HG03280 (cell line): ENCODE results near the gene SLC38A1.
"Not testable (repeated sequence)": the region's sequence is repeated elsewhere in the genome, so short reads cannot be mapped to it uniquely, and the experiment has no call there.

ENCODE experiments used
- ATAC-seq: cut with Tn5 transposase; IDR thresholded peaks from one replicate; pipeline ENCODE4 v1.9.1; 2021; ENCODE audit warnings: mild to moderate bottlenecking, moderate library complexity; ENCODE audit not compliant: unreplicated experiment

Gene SLC38A1

DNA sequence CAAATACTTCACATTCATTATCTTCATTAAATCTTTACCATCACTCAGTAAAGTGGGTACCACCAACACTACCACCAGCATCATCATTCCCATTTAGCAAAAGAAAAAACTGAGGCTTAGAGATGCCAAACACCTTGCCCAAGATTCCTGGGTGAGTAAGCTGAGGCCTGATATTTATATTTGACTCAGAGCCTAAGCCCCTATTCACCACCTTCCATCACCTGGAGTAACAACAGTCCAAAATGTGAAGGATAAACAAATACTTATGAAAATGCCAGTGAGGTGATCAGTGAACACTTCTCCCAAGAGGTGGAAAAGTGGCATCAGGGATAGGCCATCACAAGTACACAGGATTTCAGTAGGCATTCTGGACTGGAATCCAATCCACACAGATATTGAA lies 3.7 kb downstream of the SLC38A1 start:
- ATAC-seq, result no peak

DNA sequence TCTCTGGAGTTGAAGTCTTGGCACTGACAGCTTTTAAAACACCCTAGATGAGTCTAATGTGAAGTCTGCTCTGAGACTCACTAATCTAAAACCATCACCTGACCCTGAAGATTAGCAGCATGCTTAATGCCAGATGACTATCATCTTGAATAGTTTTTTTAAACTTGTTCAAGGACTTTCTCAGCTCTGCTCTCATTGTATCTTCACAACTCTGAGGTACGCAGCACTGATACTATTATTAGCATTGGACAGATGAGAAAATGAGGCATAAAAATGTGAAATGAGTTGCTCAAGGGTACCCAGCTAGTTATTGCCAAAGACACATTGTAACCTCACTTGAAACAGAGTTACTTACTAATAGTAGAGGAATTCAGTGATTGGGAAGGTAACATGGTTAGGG lies 4.8 kb downstream of the SLC38A1 start:
- no peak for ATAC-seq

DNA sequence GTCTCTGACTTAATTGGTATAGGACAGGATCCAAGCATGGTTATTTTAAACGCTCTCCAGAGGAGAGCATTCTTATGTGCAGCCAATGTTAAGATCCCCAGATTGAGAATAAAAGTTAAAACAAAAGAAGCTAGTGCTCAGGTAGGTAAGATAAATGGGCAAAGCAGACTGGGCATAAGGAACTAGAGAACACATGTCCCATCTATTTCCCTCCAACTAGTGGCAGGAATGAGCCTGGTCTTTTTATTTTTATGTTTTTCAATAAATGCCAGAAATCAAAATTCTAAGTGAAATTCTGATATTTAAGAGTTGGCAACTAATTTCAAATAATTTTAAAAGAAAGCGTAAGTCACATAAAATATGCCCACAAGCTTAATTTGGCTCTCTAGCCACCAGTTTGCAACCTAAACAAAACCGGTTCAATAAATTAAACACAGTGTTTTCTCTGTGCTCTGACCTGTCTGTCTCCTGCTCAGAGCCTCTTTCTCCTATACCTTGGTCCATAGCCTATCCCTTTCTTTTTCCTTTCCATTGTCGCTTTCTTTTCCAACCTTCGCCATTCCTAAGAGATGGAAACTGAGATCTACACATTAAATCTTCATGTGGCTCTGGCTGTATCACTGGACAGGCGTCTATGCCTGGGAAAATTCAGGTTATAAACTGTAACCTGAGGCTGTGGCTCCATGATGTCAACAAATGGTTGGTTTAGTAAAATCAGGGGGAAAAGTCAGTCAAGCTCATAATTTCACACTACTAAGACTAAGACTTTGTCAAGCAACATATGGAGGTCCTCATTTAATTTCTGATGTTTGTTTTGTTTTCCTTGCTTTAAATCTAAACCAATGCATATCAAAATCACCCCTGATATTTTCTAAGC lies 5.5 kb downstream of the SLC38A1 start:
- no peak for ATAC-seq

DNA sequence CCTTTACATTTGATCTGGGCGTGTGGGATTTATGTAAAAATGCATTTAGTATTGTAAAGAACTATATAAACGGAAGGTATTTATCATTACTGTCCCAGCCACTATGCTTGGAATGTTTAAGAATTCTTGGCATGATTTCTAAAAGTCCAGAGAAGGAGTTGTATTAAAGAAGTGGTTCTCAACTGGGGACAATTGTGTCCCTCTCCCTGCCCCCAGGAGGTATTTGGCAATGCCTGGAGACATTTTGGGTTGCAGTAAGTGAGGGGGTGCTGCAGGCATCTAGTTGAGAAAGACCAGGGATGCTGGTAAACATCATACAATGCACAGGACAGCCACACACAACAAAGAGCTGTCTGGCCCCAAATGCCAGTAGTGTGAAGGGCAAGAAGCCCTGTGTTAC lies 7.2 kb downstream of the SLC38A1 start:
- ATAC-seq, result no peak

DNA sequence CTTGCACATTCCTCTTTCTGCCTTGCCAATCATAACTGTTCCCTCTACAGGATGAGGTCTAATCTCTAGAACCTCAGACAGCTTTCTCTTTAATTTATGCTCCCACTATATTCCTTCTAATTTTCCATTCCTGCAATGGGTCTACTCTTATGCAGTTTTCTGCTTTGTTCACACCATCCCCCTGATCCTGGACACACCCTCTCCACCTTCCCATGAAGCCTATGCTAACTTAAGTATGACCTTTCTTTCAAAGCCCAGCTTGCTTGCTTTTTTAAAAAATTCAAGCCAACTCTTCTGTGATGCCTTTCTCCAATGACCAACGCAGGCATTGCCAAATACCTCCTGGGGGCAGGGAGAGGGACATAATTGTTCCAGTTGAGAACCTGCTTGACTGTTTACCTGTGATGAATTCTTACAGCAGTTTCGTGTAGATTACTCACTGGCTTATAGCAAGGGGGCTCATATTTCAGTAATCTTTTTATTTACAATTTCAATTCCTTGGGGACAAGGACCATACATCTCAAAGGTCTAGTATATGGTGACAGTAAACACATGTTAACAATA lies 7.8 kb downstream of the SLC38A1 start:
- no peak for ATAC-seq

DNA sequence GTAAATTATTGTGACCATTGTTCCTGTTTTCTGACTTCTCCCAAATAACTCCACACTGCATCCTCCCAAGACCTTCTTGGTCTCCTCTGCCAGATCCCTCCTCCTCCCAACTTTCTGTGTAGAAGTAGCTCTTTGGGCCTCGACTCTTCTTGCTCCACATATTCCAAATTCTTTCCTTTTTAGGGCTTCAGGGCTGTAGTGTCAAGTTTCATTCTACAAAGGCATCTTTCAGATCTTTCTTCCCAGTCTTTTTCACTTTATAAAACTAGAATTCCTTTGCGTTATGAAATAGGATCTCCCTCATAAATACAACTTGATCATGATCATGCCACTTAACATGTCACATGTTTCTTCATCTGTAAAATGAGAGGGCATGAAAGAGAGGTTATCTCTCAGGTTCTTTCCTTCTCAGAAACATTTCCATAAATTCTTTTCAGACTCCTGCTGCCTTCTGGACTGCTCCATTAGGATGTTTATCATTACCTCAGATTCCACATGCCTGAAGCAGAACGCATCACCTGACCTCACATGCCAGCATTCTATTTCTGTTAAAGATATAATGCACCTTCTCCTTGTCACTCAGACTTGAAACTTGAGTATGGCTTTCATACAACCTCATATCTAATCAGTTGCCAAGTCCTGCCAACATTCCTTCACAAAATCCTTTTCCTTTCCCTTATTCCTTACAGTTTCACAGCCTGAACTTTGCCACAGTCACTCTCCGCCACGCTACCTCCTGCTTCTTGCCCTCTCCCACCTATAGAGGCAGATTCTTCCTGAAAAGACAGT lies 8.5 kb downstream of the SLC38A1 start:
- no peak for ATAC-seq

DNA sequence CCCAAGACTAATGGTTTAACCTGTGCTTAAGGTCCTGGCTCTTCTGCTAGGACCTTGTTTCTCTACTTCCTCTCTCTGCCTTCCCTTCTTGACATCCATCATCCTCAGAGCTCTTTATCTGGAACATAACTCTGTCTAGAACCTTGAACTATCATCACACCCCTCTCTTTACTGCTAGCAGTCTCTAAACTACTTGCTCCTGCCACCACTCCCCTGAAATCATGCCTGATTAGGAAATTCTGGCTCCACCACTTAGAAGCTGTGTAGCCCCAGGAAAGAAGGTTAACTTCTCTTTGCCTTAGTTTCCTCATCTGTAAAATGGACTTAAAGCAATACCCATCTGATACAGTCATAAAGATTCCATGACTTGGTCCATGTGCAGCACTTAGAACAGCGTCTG lies 9.1 kb downstream of the SLC38A1 start:
- no peak for ATAC-seq

DNA sequence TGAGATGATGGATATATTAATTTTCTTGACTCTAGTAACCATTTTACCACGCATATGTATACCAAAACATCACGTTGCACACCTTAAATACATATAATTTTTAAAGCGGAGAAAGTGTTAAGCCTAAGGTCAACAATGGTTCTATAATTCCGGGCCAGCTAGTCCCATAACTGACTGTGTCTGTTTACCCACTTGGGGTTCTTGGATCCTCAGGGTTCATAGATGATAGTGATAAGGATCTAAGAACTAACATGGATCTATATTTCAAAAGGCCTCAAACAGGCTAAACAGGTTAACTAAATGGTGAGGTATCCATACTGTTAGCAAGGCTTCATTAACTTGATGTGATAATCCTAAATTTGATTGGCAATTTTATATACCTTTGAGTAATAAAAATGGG lies 9.8 kb downstream of the SLC38A1 start:
- no peak for ATAC-seq

DNA sequence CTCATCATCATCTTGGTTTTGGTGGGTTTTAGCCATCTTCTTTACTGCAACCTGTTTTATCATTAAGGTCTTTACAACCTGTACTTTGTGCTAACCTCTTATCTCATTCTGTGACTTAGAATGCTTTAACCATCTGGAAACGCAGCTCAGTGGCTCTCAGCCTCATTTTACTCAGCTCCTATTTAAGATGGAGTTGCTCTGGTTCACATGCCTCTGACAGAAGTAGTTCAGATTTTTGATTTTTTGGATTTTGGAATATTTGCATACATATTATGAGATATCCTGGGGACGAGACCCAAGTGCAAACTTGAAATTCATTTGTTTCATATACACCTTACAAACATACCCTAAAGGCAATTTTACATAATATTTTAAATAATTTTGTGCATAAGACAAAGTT lies 10.7 kb downstream of the SLC38A1 start:
- ATAC-seq, result no peak

DNA sequence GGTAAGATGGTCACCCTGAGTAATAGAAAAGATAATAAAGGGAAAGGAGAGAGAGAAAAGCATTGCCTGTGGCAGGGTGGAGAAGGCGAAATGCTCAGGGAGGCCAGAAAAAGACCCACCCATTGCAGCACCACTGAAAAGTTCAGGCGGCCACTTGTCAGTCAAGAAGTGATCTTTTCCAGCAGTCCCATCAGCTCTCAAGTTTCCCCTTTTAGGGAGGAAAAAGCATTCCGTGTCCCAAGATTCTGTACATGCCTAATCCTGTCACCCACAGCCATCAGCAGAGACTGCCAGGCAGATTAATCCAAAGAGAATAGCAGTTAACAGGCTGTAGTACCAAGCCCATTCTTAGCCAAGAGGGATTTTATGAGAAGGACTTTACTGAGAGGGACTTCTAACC lies 11.9 kb downstream of the SLC38A1 start:
- ATAC-seq, result no peak

DNA sequence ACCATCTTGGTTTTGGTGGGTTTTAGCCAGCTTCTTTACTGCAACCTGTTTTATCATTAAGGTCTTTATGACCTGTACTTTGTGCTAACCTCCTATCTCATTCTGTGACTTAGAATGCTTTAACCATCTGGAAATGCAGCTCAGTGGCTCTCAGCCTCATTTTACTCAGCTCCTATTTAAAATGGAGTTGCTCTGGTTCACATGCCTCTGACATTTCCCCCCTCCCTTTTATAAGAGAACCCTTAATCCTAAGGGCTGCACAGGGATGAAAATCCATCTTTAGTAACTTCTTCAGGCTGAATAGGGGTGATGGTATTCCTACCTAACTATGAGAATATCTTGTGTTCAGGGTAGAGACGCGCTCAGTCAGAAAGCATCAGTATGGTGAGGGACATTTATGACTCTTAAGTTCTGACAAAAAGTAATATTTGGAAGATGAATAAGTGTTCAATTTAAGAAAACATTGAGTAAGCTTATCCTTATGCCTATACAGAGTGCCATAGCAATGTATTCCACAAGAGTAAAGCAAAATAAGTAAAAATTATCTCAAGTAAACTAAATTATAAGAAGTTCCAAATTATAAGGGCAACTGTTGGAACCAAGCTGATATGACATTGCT lies 15.2 kb downstream of the SLC38A1 start:
- no peak for ATAC-seq

DNA sequence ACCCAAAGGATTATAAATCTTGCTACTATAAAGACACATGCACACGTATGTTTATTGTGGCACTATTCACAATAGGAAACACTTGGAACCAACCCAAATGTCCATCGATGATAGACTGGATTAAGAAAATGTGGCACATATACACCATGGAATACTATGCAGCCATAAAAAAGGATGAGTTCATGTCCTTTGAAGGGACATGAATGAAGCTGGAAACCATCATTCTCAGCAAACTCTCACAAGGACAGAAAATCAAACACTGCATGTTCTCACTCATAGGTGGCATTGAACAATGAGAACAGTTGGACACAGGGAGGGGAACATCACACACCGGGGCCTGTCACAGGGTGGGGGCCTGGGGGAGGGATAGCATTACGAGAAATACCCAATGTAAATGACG lies 16.8 kb downstream of the SLC38A1 start:
- not testable (repeated sequence) for ATAC-seq

DNA sequence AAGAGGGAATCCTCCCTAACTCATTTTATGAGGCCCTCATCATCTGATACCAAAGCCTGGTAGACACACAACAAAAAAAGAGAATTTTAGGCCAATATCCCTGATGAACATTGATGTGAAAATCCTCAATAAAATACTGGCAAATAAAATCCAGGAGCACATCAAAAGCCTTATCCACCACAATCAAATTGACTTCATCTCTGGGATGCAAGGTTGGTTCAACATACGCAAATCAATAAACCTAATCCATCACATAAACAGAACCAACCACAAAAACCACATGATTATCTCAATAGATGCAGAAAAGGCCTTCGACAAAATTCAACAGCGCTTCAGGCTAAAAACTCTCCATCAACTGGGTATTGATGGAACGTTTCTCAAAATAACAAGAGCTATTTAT lies 18.9 kb downstream of the SLC38A1 start:
- ATAC-seq, result not testable (repeated sequence)

DNA sequence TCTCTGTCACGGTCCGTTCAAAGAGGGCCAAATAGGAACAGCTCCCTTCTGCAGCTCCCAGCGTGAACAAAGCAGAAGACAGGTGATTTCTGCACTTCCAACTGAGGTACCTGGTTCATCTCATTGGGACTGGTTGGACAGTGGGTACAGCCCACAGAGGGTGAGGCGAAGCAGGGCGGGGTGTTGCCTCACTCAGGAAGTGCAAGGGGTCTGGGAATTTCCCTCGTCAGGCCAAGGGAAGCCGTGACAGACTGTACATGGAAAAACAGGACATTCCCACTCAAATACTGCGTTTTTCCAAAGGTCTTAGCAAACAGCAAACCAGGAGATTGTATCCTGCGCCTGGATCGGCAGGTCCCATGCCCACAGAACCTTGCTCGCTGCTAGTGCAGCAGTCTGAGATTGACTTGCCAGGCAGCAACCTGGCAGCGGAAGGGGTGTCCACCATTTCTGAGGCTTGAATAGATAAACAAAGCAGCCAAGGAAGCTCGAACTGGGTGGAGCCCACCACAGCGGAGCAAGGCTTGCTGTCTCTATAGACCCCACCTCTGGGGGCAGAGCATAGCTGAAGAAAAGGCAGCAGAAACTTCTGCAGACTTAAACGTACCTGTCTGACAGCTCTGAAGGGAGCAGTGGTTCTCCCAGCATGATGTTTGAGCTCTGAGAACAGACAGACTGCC lies 22.7 kb downstream of the SLC38A1 start:
- ATAC-seq, result no peak

DNA sequence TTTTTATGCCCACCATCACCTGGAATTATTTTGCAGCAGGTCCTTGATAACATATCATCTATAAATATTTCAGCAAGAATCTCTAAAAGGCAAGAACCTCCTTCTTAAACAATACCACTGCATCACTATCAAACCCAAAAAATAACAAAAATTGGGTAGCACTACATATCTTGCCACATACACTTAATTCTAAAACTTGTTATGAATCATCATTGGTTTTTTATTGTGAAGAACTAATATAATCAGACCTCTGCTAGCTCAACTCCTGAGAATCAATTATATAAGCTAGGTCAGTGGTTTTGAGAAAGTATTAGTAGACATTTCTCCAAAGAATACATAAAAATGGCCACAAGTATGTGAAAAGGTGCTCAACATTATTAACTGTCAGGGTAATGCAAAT lies 23.8 kb downstream of the SLC38A1 start:
- no peak for ATAC-seq

DNA sequence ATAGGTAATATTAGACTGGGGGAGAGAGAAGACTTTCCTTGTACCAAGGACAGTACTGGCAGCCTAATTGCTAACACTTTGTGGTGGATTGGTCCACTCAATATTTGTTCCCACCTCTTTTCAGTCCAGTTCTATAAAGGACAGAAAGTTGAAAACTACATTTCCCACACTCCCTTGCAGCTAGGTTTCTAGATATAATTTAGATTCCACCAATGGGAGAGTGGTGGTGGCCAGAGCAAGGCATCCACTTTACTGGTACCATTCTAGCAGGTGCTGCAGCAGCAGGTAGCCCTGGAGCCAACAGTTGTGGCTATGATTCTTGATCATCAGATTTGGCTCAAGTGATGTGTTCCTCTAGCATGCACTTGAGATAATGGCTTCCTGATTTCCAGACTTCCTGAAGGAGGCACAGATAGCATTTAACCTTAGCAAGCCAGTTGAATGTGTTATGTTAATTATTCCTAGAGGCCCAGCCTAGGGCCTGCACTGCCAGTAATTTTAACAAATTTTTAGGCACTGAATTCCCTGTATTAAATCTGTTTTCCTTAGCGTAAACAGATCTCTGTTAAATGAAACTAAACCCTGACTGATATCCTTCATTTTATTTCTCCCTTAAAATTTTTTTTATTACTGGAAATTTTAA lies 24.4 kb downstream of the SLC38A1 start:
- no peak for ATAC-seq

DNA sequence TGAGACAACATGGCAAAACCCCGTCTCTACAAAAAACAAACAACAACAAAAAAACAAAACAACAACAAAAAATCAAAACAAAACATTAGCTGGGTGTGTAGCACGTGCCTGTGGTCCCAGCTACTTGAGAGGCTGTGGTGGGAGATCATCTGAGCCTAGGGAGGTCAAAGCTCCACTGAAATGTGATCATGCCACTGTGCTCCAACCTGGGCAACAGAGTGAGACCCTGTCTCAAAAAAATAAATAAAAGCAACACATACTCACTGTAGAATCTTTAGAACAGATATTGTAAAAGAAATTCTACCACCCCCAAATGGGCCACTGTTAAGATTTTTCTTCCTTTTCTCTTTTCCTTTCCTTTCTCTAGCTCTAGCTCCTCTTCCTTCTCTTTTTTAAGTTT lies 26.3 kb downstream of the SLC38A1 start:
- ATAC-seq, result no peak

DNA sequence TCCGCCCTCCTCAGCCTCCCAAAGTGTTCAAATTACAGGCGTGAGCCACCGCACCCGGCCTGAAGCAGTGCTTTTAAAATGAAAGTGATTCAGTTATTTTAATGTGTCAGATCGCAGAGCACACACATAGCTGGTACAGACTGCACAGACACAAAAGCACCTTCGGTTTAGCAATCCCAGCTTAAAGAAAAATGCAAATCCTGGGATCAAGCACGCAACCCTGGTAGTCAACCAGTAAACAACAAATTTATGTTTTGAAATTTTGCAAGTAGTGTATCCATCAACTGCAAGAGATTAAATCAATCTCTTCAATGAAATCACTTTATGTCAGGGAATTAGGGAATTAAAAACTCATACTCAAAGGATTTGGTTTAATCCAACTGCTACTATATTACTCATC lies 28.4 kb downstream of the SLC38A1 start:
- no peak for ATAC-seq

DNA sequence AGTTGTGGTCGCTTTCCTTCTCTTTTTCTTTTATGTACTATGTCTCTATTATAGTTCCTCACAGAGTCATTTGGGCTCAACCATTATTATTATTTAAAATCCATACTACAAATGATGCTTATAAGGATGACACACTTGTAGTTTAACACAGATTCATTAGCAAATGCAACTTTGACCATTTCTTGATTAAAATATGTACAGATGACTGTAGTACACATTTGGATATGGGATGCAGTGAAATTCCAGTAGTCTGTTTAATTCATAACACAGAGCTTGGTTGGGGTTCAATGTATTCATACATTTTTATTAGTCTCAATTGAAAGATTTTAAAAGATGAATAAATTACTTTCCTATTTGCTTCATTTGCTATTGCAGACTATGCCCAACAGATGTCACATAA lies 30.0 kb downstream of the SLC38A1 start:
- ATAC-seq, result no peak

DNA sequence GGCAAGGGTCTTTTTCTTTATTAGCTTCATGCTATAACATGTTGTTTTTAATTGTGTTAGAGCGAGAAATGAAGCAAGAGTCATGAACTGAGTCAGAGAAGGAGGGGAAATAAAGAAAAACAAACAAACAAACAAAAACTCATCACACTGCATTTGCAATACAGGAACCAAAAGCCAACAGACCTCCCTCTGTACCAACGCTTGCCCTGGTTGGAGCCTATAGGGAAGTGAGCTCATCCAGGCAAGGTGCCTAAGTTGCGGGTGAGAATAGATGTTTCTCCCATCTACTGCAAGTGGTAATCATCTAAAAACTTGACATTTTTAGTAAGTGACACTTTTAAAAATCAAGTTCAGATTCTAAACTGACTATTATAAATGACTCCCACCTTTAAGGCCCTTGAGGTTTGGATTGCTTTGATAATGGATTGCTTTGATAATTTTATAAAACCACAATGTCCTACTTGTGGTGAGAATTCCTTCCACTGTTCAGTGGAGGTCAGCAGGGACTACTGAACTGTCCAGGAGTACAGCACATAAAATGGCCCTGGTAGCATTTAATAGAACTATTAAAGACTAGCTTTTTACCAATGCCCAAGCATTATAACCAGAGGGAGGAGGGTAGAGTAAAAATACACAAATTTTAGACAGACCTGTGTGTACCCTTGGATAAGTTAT lies 31.3 kb downstream of the SLC38A1 start:
- no peak for ATAC-seq
